ENCODE results near the gene NOXA1. TPM values are rescaled to one million over a fixed set of nuclear protein-coding genes. Genes with fewer than 3 reads are reported as not detected.

NOXA1 gene
- total and polyA plus RNA-seq, 9 of the 15 experiments (the other 6 are each of a cell fraction or from before 2014, with no cell fraction given), result 0.07 to 1.2 (median 0.20) TPM; not detected in 4

GRCh38 chr9:137416563-137417151 is 6.5 kb upstream of the NOXA1 start:
- no peak overlapping the region for H3K4me2 ChIP-seq (ENCODE audit: insufficient read depth, low read length)
- BruUV-seq (replicated peaks), result no TSS peak
- CTCF ChIA-PET (ENCODE audit: low intra/inter-chr PET ratio), result no interaction called here

GRCh38 chr9:137417161-137418021 is 5.8 kb upstream of the NOXA1 start:
- intact Hi-C loops (cut with micrococcal nuclease), result no loop called here
- WGBS (ENCODE audit: insufficient coverage, low coverage, missing lambda C conversion rate), result 97% methylated on average over 34 of the region's 99 CpGs
- DNase-seq (ENCODE audit: extremely low read depth in 1 of 4, low spot score in 3 of 4) (no peak), FAIRE-seq (no peak), ATAC-seq (no peak)
- Histone ChIP-seq H3K4me1 (replicated peaks in 1 of 2; ENCODE audit: control insufficient read depth in 2 of 2, insufficient read depth in 2 of 2, low read length in 2 of 2) (peaks cover 22 to 40% of the 10 kb centered on the region in 2 experiments), H3K4me2 (ENCODE audit: insufficient read depth, low read length) (no peak overlapping the region), H3K9me1 (ENCODE audit: control insufficient read depth, insufficient read depth, low read length) (no peaks in the 10 kb centered on the region), H3K9ac (ENCODE audit: insufficient read depth in 1 of 2, low read depth in 2 of 2, low read length in 2 of 2) (no peak overlapping the region), H3K27ac (ENCODE audit: extremely low read depth, low read depth, low read length) (no peak overlapping the region), H3K4me3 (no peak overlapping the region), H3K9me3 (replicated peaks; ENCODE audit: control insufficient read depth, insufficient read depth, low read depth, low read length) (no peaks in the 10 kb centered on the region), H3K36me3 (ENCODE audit: control insufficient read depth, insufficient read depth, low read length) (peaks cover 5% of the 10 kb centered on the region; the same call in 2 of the 3 replicates), H3K27me3 (ENCODE audit: control insufficient read depth in 2 of 2, insufficient read depth in 2 of 2, low read length in 2 of 2) (no peaks in the 10 kb centered on the region), H2AFZ (ENCODE audit: low read depth, low read length) (no peak overlapping the region), H3K79me2 (ENCODE audit: control insufficient read depth, insufficient read depth, low read length) (peaks cover 68% of the 10 kb centered on the region), H4K20me1 (replicated peaks; ENCODE audit: control insufficient read depth, insufficient read depth, low read length) (no peaks in the 10 kb centered on the region)
- in situ Hi-C loops (cut with MboI), result no loop called here
- CTCF ChIA-PET (ENCODE audit: low intra/inter-chr PET ratio), result no interaction called here
- POLR2A ChIA-PET, result no interaction called here
- no TSS peak for BruUV-seq (replicated peaks)
- no peak for TF ChIP-seq USF2 (CRISPR knock-in tag; IDR thresholded peaks at IDR 0.05)
- TF ChIP-seq POLR2AphosphoS5 (IDR thresholded peaks at IDR 0.05; ENCODE audit: control insufficient read depth, insufficient read depth, low read depth, low read length), result no peak
- peak; percentile 93 for TF ChIP-seq ZBTB33 (CRISPR knock-in tag; IDR thresholded peaks at IDR 0.05)
- TF ChIP-seq HNRNPL (IDR thresholded peaks at IDR 0.05; ENCODE audit: low read depth, low read length), result no peak
- TF ChIP-seq TFAM (CRISPR knock-in tag; conservative IDR thresholded peaks at IDR 0.05), result no peak
- no peak for TF ChIP-seq ZNF395 (CRISPR knock-in tag; IDR thresholded peaks at IDR 0.05)
- TF ChIP-seq MAFF (IDR thresholded peaks at IDR 0.05; ENCODE audit: low read length), result no peak

More at GRCh38 chr9:137416563-137417151, 6.5 kb upstream of the NOXA1 start:
- no peak for DNase-seq (ENCODE audit: extremely low read depth in 1 of 4, low spot score in 3 of 4)
- Histone ChIP-seq H3K9me3 (replicated peaks; ENCODE audit: control insufficient read depth, insufficient read depth, low read depth, low read length) (no peaks in the 10 kb centered on the region), H3K36me3 (ENCODE audit: control insufficient read depth, insufficient read depth, low read length) (peaks cover 5% of the 10 kb centered on the region; the same call in 2 of the 3 replicates), H3K27me3 (ENCODE audit: control insufficient read depth in 2 of 2, insufficient read depth in 2 of 2, low read length in 2 of 2) (no peaks in the 10 kb centered on the region), H3K9me1 (ENCODE audit: control insufficient read depth, insufficient read depth, low read length) (no peaks in the 10 kb centered on the region), H3K9ac (ENCODE audit: insufficient read depth in 1 of 2, low read depth in 2 of 2, low read length in 2 of 2) (no peak overlapping the region), H3K79me2 (ENCODE audit: control insufficient read depth, insufficient read depth, low read length) (peaks cover 67% of the 10 kb centered on the region), H3K4me1 (replicated peaks in 1 of 2; ENCODE audit: control insufficient read depth in 2 of 2, insufficient read depth in 2 of 2, low read length in 2 of 2) (peaks cover 25 to 47% of the 10 kb centered on the region in 2 experiments), H3K4me3 (no peak overlapping the region), H4K20me1 (replicated peaks; ENCODE audit: control insufficient read depth, insufficient read depth, low read length) (no peaks in the 10 kb centered on the region), H3K27ac (ENCODE audit: extremely low read depth, low read depth, low read length) (no peak overlapping the region), H2AFZ (ENCODE audit: low read depth, low read length) (no peak overlapping the region)
- no peak for TF ChIP-seq STAT5B (CRISPR knock-in tag; IDR thresholded peaks at IDR 0.05)
- TF ChIP-seq MEIS2 (IDR thresholded peaks at IDR 0.05; ENCODE audit: partially characterized antibody), result no peak
- peak; percentile 62 for TF ChIP-seq POLR2G (IDR thresholded peaks at IDR 0.05; ENCODE audit: low read depth, low read length)
- TF ChIP-seq BDP1 (IDR thresholded peaks at IDR 0.05; ENCODE audit: insufficient read depth, insufficient read length), result no peak
- 95% methylated on average over 12 of the region's 45 CpGs for WGBS (ENCODE audit: insufficient coverage, low coverage, missing lambda C conversion rate)
- intact Hi-C loops (cut with micrococcal nuclease) (no loop called here), in situ Hi-C loops (cut with MboI) (no loop called here)
- POLR2A ChIA-PET, result interaction anchor here (0.7 kb wide), 1 partner anchor 115 kb away, joined by 3 read pairs; the partner anchor contains the start of gene NRARP
- ATAC-seq, result no peak
- no peak for FAIRE-seq
